GM23338 (cell line): ENCODE results near the gene RAB20.

Experiments
- EZH2 ChIP-seq: fragments of 200-600 bp; sonication (generic); IDR thresholded peaks from one replicate; pipeline ENCODE4 v1.8.0; 2017; ENCODE audit warnings: antibody characterized with exemption, mild to moderate bottlenecking, low read depth; ENCODE audit not compliant: unreplicated experiment
- EZH2phosphoT487 ChIP-seq: fragments of 200-600 bp; sonication (generic); IDR thresholded peaks from one replicate; pipeline ENCODE4 v1.8.1; 2018; ENCODE audit warnings: antibody characterized with exemption; ENCODE audit not compliant: unreplicated experiment
- JUNB ChIP-seq: IDR thresholded peaks from one replicate; pipeline ENCODE4 v1.6.1; 2016; ENCODE audit warnings: antibody characterized with exemption; ENCODE audit not compliant: unreplicated experiment
- POLR2AphosphoS5 ChIP-seq: IDR thresholded peaks from 2 replicates; pipeline ENCODE4 v1.6.1; 2016; ENCODE audit warnings: antibody characterized with exemption, low read depth
- ZNF462 ChIP-seq: fragments of 250-450 bp; sonication (Bioruptor Pico); IDR thresholded peaks from 2 replicates; pipeline ENCODE4 v1.5.0; 2020; ENCODE audit warnings: mild to moderate bottlenecking, moderate library complexity
- TF ChIP-seq, protein P1 (sequence below), 2 experiments: fragments of 200-600 bp in 1 of 2; sonication (generic) in 1 of 2; conservative IDR thresholded peaks; 2 replicates each; pipeline versions ENCODE4 v1.5.1 to v1.6.1; 2016 to 2017; ENCODE audit warnings: antibody characterized with exemption in 2 of 2, low read depth in 2 of 2, mild to moderate bottlenecking in 2 of 2, moderate library complexity in 1 of 2
- TF ChIP-seq, protein P2 (sequence below): IDR thresholded peaks from one replicate; pipeline ENCODE4 v1.6.1; 2018; ENCODE audit warnings: antibody characterized with exemption; ENCODE audit not compliant: unreplicated experiment
- TF ChIP-seq, protein P3 (sequence below): IDR thresholded peaks from 2 replicates; pipeline ENCODE4 v1.6.1; 2016; ENCODE audit warnings: antibody characterized with exemption

DNA sequence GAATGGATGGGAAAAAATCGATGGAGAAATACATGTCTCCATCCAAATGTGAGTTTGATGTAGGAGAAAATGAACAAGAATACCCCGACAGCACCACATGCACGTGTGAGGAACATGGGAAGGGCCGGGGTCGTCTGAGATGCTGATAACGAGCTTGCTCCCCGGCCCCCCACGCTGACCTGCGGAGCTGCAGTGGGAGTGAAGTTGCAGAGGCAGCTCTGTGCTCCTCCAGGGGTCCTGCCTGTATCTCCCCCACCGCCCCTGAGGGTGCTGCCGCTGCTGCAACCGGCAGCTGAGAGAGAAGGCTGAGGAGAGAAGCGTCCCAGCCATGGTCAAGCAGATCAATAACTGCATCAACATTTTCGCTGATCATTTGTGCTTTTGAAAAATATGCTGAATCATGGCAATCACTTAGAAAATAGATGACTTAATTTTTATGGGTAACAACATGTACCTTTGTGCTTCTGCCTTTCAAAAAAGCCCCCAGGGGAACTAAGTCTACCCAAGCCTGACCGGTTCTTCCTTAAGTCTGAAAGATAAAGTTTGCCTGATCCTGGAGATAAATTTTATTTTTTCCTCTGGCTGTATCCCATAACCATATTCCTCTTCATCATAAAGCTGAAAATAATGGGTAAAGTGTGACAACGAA lies 35.6 kb upstream of the RAB20 start:
- no peak for TF ChIP-seq EZH2phosphoT487
- TF ChIP-seq, protein P1, sequence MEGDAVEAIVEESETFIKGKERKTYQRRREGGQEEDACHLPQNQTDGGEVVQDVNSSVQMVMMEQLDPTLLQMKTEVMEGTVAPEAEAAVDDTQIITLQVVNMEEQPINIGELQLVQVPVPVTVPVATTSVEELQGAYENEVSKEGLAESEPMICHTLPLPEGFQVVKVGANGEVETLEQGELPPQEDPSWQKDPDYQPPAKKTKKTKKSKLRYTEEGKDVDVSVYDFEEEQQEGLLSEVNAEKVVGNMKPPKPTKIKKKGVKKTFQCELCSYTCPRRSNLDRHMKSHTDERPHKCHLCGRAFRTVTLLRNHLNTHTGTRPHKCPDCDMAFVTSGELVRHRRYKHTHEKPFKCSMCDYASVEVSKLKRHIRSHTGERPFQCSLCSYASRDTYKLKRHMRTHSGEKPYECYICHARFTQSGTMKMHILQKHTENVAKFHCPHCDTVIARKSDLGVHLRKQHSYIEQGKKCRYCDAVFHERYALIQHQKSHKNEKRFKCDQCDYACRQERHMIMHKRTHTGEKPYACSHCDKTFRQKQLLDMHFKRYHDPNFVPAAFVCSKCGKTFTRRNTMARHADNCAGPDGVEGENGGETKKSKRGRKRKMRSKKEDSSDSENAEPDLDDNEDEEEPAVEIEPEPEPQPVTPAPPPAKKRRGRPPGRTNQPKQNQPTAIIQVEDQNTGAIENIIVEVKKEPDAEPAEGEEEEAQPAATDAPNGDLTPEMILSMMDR (conservative IDR thresholded peaks at IDR 0.05; ENCODE audit: low read depth in 2 of 2) = no peak
- TF ChIP-seq, protein P2, sequence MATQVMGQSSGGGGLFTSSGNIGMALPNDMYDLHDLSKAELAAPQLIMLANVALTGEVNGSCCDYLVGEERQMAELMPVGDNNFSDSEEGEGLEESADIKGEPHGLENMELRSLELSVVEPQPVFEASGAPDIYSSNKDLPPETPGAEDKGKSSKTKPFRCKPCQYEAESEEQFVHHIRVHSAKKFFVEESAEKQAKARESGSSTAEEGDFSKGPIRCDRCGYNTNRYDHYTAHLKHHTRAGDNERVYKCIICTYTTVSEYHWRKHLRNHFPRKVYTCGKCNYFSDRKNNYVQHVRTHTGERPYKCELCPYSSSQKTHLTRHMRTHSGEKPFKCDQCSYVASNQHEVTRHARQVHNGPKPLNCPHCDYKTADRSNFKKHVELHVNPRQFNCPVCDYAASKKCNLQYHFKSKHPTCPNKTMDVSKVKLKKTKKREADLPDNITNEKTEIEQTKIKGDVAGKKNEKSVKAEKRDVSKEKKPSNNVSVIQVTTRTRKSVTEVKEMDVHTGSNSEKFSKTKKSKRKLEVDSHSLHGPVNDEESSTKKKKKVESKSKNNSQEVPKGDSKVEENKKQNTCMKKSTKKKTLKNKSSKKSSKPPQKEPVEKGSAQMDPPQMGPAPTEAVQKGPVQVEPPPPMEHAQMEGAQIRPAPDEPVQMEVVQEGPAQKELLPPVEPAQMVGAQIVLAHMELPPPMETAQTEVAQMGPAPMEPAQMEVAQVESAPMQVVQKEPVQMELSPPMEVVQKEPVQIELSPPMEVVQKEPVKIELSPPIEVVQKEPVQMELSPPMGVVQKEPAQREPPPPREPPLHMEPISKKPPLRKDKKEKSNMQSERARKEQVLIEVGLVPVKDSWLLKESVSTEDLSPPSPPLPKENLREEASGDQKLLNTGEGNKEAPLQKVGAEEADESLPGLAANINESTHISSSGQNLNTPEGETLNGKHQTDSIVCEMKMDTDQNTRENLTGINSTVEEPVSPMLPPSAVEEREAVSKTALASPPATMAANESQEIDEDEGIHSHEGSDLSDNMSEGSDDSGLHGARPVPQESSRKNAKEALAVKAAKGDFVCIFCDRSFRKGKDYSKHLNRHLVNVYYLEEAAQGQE = no peak
- TF ChIP-seq EZH2 = no peak
- TF ChIP-seq, protein P3, sequence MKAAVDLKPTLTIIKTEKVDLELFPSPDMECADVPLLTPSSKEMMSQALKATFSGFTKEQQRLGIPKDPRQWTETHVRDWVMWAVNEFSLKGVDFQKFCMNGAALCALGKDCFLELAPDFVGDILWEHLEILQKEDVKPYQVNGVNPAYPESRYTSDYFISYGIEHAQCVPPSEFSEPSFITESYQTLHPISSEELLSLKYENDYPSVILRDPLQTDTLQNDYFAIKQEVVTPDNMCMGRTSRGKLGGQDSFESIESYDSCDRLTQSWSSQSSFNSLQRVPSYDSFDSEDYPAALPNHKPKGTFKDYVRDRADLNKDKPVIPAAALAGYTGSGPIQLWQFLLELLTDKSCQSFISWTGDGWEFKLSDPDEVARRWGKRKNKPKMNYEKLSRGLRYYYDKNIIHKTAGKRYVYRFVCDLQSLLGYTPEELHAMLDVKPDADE = no peak
- TF ChIP-seq POLR2AphosphoS5 = no peak
- no peak for TF ChIP-seq JUNB
- no peak for TF ChIP-seq ZNF462 (CRISPR knock-in tag)
